ENCODE measurements around the gene FLRT2.

The FLRT2 gene

GRCh38 chr14:85660243-85660922 lies 130.4 kb downstream of the FLRT2 start:
- DNase-seq (ENCODE audit: low read depth in 2 of 2) = no peak

GRCh38 chr14:85662096-85662495 lies 132.2 kb downstream of the FLRT2 start:
- DNase-seq (ENCODE audit: low read depth in 2 of 2) = no peak

GRCh38 chr14:85663256-85663655 lies 133.3 kb downstream of the FLRT2 start:
- DNase-seq (ENCODE audit: low read depth in 2 of 2) = no peak

- DNase-seq (ENCODE audit: low read depth in 2 of 2) = no peak
Measured at GRCh38 chr14:85663667-85664066, 133.7 kb downstream of the FLRT2 start.

GRCh38 chr14:85675957-85676356 lies 146.0 kb downstream of the FLRT2 start:
- DNase-seq (ENCODE audit: low read depth in 2 of 2) = no peak

- no peak for DNase-seq (ENCODE audit: low read depth in 2 of 2)
Measured at GRCh38 chr14:85686908-85687307, 157.0 kb downstream of the FLRT2 start.

- no peak for DNase-seq (ENCODE audit: low read depth in 2 of 2)
Measured at GRCh38 chr14:85687456-85687855, 157.5 kb downstream of the FLRT2 start.

- DNase-seq (ENCODE audit: low read depth in 2 of 2) = no peak
Measured at GRCh38 chr14:85688006-85688405, 158.1 kb downstream of the FLRT2 start.

GRCh38 chr14:85695300-85695699 lies 165.4 kb downstream of the FLRT2 start:
- no peak for DNase-seq (ENCODE audit: low read depth in 2 of 2)

- DNase-seq (ENCODE audit: low read depth in 2 of 2) = no peak
Measured at GRCh38 chr14:85701116-85701515, 171.2 kb downstream of the FLRT2 start.

- no peak for DNase-seq (ENCODE audit: low read depth in 2 of 2)
Measured at GRCh38 chr14:85701763-85702162, 171.8 kb downstream of the FLRT2 start.

GRCh38 chr14:85702191-85702590 lies 172.2 kb downstream of the FLRT2 start:
- no peak for DNase-seq (ENCODE audit: low read depth in 2 of 2)

- DNase-seq (ENCODE audit: low read depth in 2 of 2) = no peak
Measured at GRCh38 chr14:85702997-85703396, 173.1 kb downstream of the FLRT2 start.
